ENCODE measurements around the gene PPP1R9A.

The PPP1R9A gene

GRCh38 chr7:94907026-94907810, at the start of gene PPP1R9A:
PPP1R9A (plus strand) TSS chr7:94907594; CDS start chr7:94910114, 2,520 bp downstream.
- peak; percentile 28 for DNase-seq

GRCh38 chr7:94871132-94871531, 36.3 kb upstream of the PPP1R9A start:
- no peak for DNase-seq

- no peak for DNase-seq
Measured at GRCh38 chr7:94873239-94873638, 34.2 kb upstream of the PPP1R9A start.

- DNase-seq = no peak
Measured at GRCh38 chr7:94874036-94874785, 33.2 kb upstream of the PPP1R9A start.

GRCh38 chr7:94875201-94875600, 32.2 kb upstream of the PPP1R9A start:
- no peak for DNase-seq

GRCh38 chr7:94877731-94878670, 29.4 kb upstream of the PPP1R9A start:
- DNase-seq = no peak

GRCh38 chr7:94882891-94883290, 24.5 kb upstream of the PPP1R9A start:
- DNase-seq = no peak

GRCh38 chr7:94883616-94884015, 23.8 kb upstream of the PPP1R9A start:
- no peak for DNase-seq

- DNase-seq = no peak
Measured at GRCh38 chr7:94888551-94888950, 18.8 kb upstream of the PPP1R9A start.

GRCh38 chr7:94888995-94889523, 18.3 kb upstream of the PPP1R9A start:
- DNase-seq = no peak

- DNase-seq = no peak
Measured at GRCh38 chr7:94890216-94890615, 17.2 kb upstream of the PPP1R9A start.

- no peak for DNase-seq
Measured at GRCh38 chr7:94893661-94894060, 13.7 kb upstream of the PPP1R9A start.

GRCh38 chr7:94897541-94897940, 9.9 kb upstream of the PPP1R9A start:
- DNase-seq = no peak

GRCh38 chr7:94898340-94898739, 9.1 kb upstream of the PPP1R9A start:
- no peak for DNase-seq

GRCh38 chr7:94901981-94902380, 5.4 kb upstream of the PPP1R9A start:
- no peak for DNase-seq

GRCh38 chr7:94903971-94904370, 3.4 kb upstream of the PPP1R9A start:
- no peak for DNase-seq

GRCh38 chr7:94904982-94905381, 2.4 kb upstream of the PPP1R9A start:
- no peak for DNase-seq

- DNase-seq = no peak
Measured at GRCh38 chr7:94906065-94906851, 1.1 kb upstream of the PPP1R9A start.

GRCh38 chr7:94907811-94908322, 473 bp downstream of the PPP1R9A start:
- DNase-seq = peak; percentile 27

- peak; percentile 27 for DNase-seq
Measured at GRCh38 chr7:94908323-94909178, 1.2 kb downstream of the PPP1R9A start.

- no peak for DNase-seq
Measured at GRCh38 chr7:94909179-94909466, 1.7 kb downstream of the PPP1R9A start.
